Measurements from ENCODE around the gene CUX1.
A peak's percentile ranks its signal among the peaks of the same experiment; 100 is the strongest.

Gene CUX1

GRCh38 chr7:102186306-102186705, 368.9 kb downstream of the CUX1 start:
- Histone ChIP-seq H3K36me3 (peaks cover 20% of the 10 kb centered on the region), H3K27me3 (no peaks in the 10 kb centered on the region), H3K9me3 (no peaks in the 10 kb centered on the region), H3K4me1 (0 out of 2 replicates have a peak, but pooled peaks cover 2% of the 10 kb centered on the region), H3K4me3 (ENCODE audit: low read depth, low read length) (no peak overlapping the region)
- no peak for DNase-seq
- TF ChIP-seq CTCF (IDR thresholded peaks at IDR 0.05; ENCODE audit: low read depth, low read length), result no peak

GRCh38 chr7:102188746-102189145, 371.3 kb downstream of the CUX1 start:
- Histone ChIP-seq H3K27me3 (no peaks in the 10 kb centered on the region), H3K36me3 (peaks cover 36% of the 10 kb centered on the region), H3K9me3 (no peaks in the 10 kb centered on the region; the same call in 1 of the 2 replicates), H3K4me1 (peaks cover 7% of the 10 kb centered on the region; the same call in 1 of the 2 replicates), H3K4me3 (ENCODE audit: low read depth, low read length) (no peak overlapping the region)
- no peak for TF ChIP-seq CTCF (IDR thresholded peaks at IDR 0.05; ENCODE audit: low read depth, low read length)
- DNase-seq, result peak; percentile 30

GRCh38 chr7:102189756-102190155, 372.3 kb downstream of the CUX1 start:
- H3K27me3 ChIP-seq, result no peaks in the 10 kb centered on the region
- no peak overlapping the region for H3K4me3 ChIP-seq (ENCODE audit: low read depth, low read length)
- peaks cover 7% of the 10 kb centered on the region; the same call in 1 of the 2 replicates for H3K4me1 ChIP-seq
- peaks cover 35% of the 10 kb centered on the region for H3K36me3 ChIP-seq
- no peaks in the 10 kb centered on the region; the same call in 1 of the 2 replicates for H3K9me3 ChIP-seq
- DNase-seq, result no peak
- TF ChIP-seq CTCF (IDR thresholded peaks at IDR 0.05; ENCODE audit: low read depth, low read length), result no peak

- peaks cover 35% of the 10 kb centered on the region for H3K36me3 ChIP-seq
These were observed 373.4 kb downstream of the CUX1 start for GRCh38 chr7:102190776-102191350.

GRCh38 chr7:102191556-102192379, 374.3 kb downstream of the CUX1 start:
- Histone ChIP-seq H3K4me3 (ENCODE audit: low read depth, low read length) (no peak overlapping the region), H3K27me3 (no peaks in the 10 kb centered on the region), H3K36me3 (peaks cover 35% of the 10 kb centered on the region), H3K9me3 (no peaks in the 10 kb centered on the region; the same call in 1 of the 2 replicates), H3K4me1 (peaks cover 7% of the 10 kb centered on the region; the same call in 1 of the 2 replicates)
- TF ChIP-seq CTCF (IDR thresholded peaks at IDR 0.05; ENCODE audit: low read depth, low read length), result no peak
- no peak for DNase-seq

More at GRCh38 chr7:102190776-102191350, 373.4 kb downstream of the CUX1 start:
- no peak overlapping the region for H3K4me3 ChIP-seq (ENCODE audit: low read depth, low read length)
- H3K27me3 ChIP-seq, result no peaks in the 10 kb centered on the region
- peaks cover 7% of the 10 kb centered on the region; the same call in 1 of the 2 replicates for H3K4me1 ChIP-seq
- H3K9me3 ChIP-seq, result no peaks in the 10 kb centered on the region; the same call in 1 of the 2 replicates
- no peak for TF ChIP-seq CTCF (IDR thresholded peaks at IDR 0.05; ENCODE audit: low read depth, low read length)
- DNase-seq, result no peak

Data from BE2C (cell line).